CD14-positive monocyte (primary cell): ENCODE results near the gene PLK1. TPM values are rescaled to one million over a fixed set of nuclear protein-coding genes. Genes with fewer than 3 reads are reported as not detected.

Experiments used
- DNase-seq, 3 donors: peaks; one replicate each; pipeline ENCODE4 v3.0.0-alpha.2; 2011 to 2022
- H2AFZ ChIP-seq: 2 replicates; pipeline ENCODE4 v1.6.0; 2012; ENCODE audit warnings: mild to moderate bottlenecking, low read depth, low read length, inconsistent platforms; ENCODE audit not compliant: insufficient read depth, poor library complexity, severe bottlenecking
- H3K27ac ChIP-seq, 2 donors: 1 replicate in 1 of 2; 2 replicates in 1 of 2; pipeline ENCODE4 v1.5.1; 2012 to 2013; ENCODE audit warnings: low read length in 2 of 2, control low read depth in 1 of 2, inconsistent platforms in 1 of 2, low read depth in 1 of 2, mild to moderate bottlenecking in 1 of 2
- H3K27me3 ChIP-seq, 2 donors: one replicate each; pipeline versions ENCODE4 v1.6.0 to v1.6.1; 2011 to 2013; ENCODE audit warnings: low read length in 2 of 2; ENCODE audit not compliant: control insufficient read depth in 2 of 2, insufficient read depth in 2 of 2
- H3K36me3 ChIP-seq, 2 donors: replicated peaks in 1 of 2; 1 replicate in 1 of 2; 2 replicates in 1 of 2; pipeline versions ENCODE4 v1.5.1 to v1.6.1; 2012 to 2013; ENCODE audit warnings: low read length in 2 of 2, control low read depth in 1 of 2, inconsistent platforms in 1 of 2, mild to moderate bottlenecking in 1 of 2; ENCODE audit not compliant: insufficient read depth in 2 of 2, control insufficient read depth in 1 of 2
- H3K4me1 ChIP-seq, 2 donors: 1 replicate in 1 of 2; 2 replicates in 1 of 2; pipeline versions ENCODE4 v1.5.1 to v1.6.1; 2012 to 2013; ENCODE audit warnings: low read length in 2 of 2, control low read depth in 1 of 2, inconsistent platforms in 1 of 2, mild to moderate bottlenecking in 1 of 2, moderate library complexity in 1 of 2; ENCODE audit not compliant: insufficient read depth in 2 of 2, control insufficient read depth in 1 of 2
- H3K4me2 ChIP-seq: replicated peaks from 2 replicates; pipeline ENCODE3; 2012; ENCODE audit warnings: low read length, moderate library complexity, mild to moderate bottlenecking; ENCODE audit not compliant: poor library complexity, severe bottlenecking; ENCODE audit errors: extremely low read depth
- H3K4me3 ChIP-seq, 3 experiments: fragments of 200-600 bp in 1 of 3; sonication (generic) in 1 of 3; replicated peaks in 1 of 3; 1 replicate in 2 of 3; 2 replicates in 1 of 3; pipeline ENCODE4 v1.5.1; 2011 to 2013; ENCODE audit warnings: low read length in 3 of 3, mild to moderate bottlenecking in 3 of 3, control low read depth in 2 of 3, low read depth in 2 of 3, inconsistent platforms in 1 of 3, moderate library complexity in 1 of 3
- H3K79me2 ChIP-seq: 2 replicates; pipeline ENCODE4 v1.6.0; 2012; ENCODE audit warnings: mild to moderate bottlenecking, control low read depth, inconsistent platforms, low read length, moderate library complexity; ENCODE audit not compliant: insufficient read depth
- H3K9ac ChIP-seq: 2 replicates; pipeline ENCODE4 v1.6.0; 2017; ENCODE audit warnings: low read length, mild to moderate bottlenecking; ENCODE audit not compliant: insufficient read depth, poor library complexity, severe bottlenecking
- H3K9me3 ChIP-seq, 2 donors: replicated peaks in 1 of 2; 1 replicate in 1 of 2; 2 replicates in 1 of 2; pipeline versions ENCODE4 v1.5.1 to v1.6.1; 2012 to 2013; ENCODE audit warnings: low read length in 2 of 2, control low read depth in 1 of 2; ENCODE audit not compliant: control insufficient read depth in 1 of 2, insufficient read depth in 1 of 2
- H4K20me1 ChIP-seq: 2 replicates; pipeline ENCODE4 v1.6.0; 2012; ENCODE audit warnings: mild to moderate bottlenecking, low read length, control low read depth, moderate library complexity; ENCODE audit not compliant: insufficient read depth
- H3K27ac Mint-ChIP-seq, 7 donors: one replicate each; pipeline ENCODE4 v1.8.0; 2020; ENCODE audit warnings: mild to moderate bottlenecking in 7 of 7, mixed read lengths in 7 of 7, moderate library complexity in 6 of 7, inconsistent platforms in 2 of 7
- H3K27me3 Mint-ChIP-seq, 3 donors: one replicate each; pipeline ENCODE4 v1.8.0; 2021 to 2022; ENCODE audit warnings: low read depth in 3 of 3, mild to moderate bottlenecking in 3 of 3, mixed read lengths in 3 of 3, moderate library complexity in 3 of 3, inconsistent platforms in 1 of 3
- H3K36me3 Mint-ChIP-seq, 2 donors: one replicate each; pipeline ENCODE4 v1.8.0; 2020; ENCODE audit warnings: mixed read lengths in 2 of 2, inconsistent platforms in 1 of 2, mild to moderate bottlenecking in 1 of 2
- H3K4me1 Mint-ChIP-seq: one replicate; pipeline ENCODE4 v1.8.0; 2020; ENCODE audit warnings: mild to moderate bottlenecking, mixed read lengths
- H3K4me3 Mint-ChIP-seq, 2 donors: one replicate each; pipeline ENCODE4 v1.8.0; 2020; ENCODE audit warnings: mild to moderate bottlenecking in 2 of 2, mixed read lengths in 2 of 2, moderate library complexity in 1 of 2
- H3K9me3 Mint-ChIP-seq, 7 donors: one replicate each; pipeline ENCODE4 v1.8.0; 2020 to 2022; ENCODE audit warnings: mixed read lengths in 7 of 7, mild to moderate bottlenecking in 6 of 7, moderate library complexity in 6 of 7, inconsistent platforms in 2 of 7
- CTCF ChIP-seq: fragments of 200-600 bp; IDR thresholded peaks from one replicate; pipeline ENCODE4 v1.8.0; 2022; ENCODE audit warnings: antibody characterized with exemption, mild to moderate bottlenecking
- WGBS: methylation state at CpG from one replicate; pipeline ENCODE4 v1.1.5; 2013; ENCODE audit warnings: missing lambda C conversion rate; ENCODE audit not compliant: insufficient coverage; 5-methylcytosine and 5-hydroxymethylcytosine counted together
- intact Hi-C, 2 donors: fragments of 100-400 bp; cut with micrococcal nuclease; formaldehyde crosslinking; loops; one replicate each; pipeline versions ENCODE4 v1.15.0 to v1.15.1; 2023
- polyA plus RNA-seq, 3 donors: library from polyadenylated mRNA; depleted of rRNA in 1 of 3; unstranded in 2 of 3; stranded (reverse) in 1 of 3; fragments of 300-500 nt in 2 of 3; fragments of >200 nt in 1 of 3; fragmentation: Illumina TruSeq in 2 of 3; gene quantifications; 1 replicate in 2 of 3; 2 replicates in 1 of 3; pipeline ENCODE4 v1.2.3, GENCODE V29; 2012 to 2021

Gene PLK1
- polyA plus RNA-seq, 3 donors = 3.5 TPM; not detected in 2

GRCh38 chr16:23668225-23668624, 10.5 kb upstream of the PLK1 start:
- no peaks in the 10 kb centered on the region for H3K9me3 ChIP-seq
- WGBS = no CpG with 5 or more reads among the region's 1 CpG

GRCh38 chr16:23668873-23669272, 9.8 kb upstream of the PLK1 start:
- no peak overlapping the region for H3K4me3 Mint-ChIP-seq
- H3K9me3 Mint-ChIP-seq = no peaks in the 10 kb centered on the region
- no peaks in the 10 kb centered on the region for H3K79me2 ChIP-seq
- H3K36me3 Mint-ChIP-seq = peaks cover 79 to 80% of the 10 kb centered on the region in 2 donors
- H3K36me3 ChIP-seq = peaks cover 81 to 97% of the 10 kb centered on the region in 2 donors
- TF ChIP-seq CTCF = no peak
- H3K27ac ChIP-seq = no peak overlapping the region
- H3K27me3 Mint-ChIP-seq = no peaks in the 10 kb centered on the region
- H3K27me3 ChIP-seq = no peaks in the 10 kb centered on the region
- no peaks in the 10 kb centered on the region for H3K9me3 ChIP-seq
- H3K27ac Mint-ChIP-seq = no peak overlapping the region
- intact Hi-C loops = no loop called here
- H2AFZ ChIP-seq = no peak overlapping the region
- peaks cover 3% of the 10 kb centered on the region for H4K20me1 ChIP-seq
- H3K9ac ChIP-seq = no peak overlapping the region
- H3K4me3 ChIP-seq = no peak overlapping the region
- H3K4me1 ChIP-seq = no peaks in the 10 kb centered on the region
- H3K4me1 Mint-ChIP-seq = no peaks in the 10 kb centered on the region
- no peak overlapping the region for H3K4me2 ChIP-seq
- 90% methylated on average over 1 of the region's 4 CpGs for WGBS
- no peak for DNase-seq

More at GRCh38 chr16:23668225-23668624, 10.5 kb upstream of the PLK1 start:
- H3K36me3 ChIP-seq = peaks cover 84 to 97% of the 10 kb centered on the region in 2 donors
- H3K4me2 ChIP-seq = no peak overlapping the region
- H3K27ac ChIP-seq = no peak overlapping the region
- no peaks in the 10 kb centered on the region for H3K79me2 ChIP-seq
- no peak for DNase-seq
- intact Hi-C loops = no loop called here
- no peaks in the 10 kb centered on the region for H3K27me3 ChIP-seq
- H2AFZ ChIP-seq = no peak overlapping the region
- Mint-ChIP-seq H3K27ac (no peak overlapping the region), H3K27me3 (peaks cover 0 to 1% (median 0%) of the 10 kb centered on the region in 3 donors), H3K9me3 (no peaks in the 10 kb centered on the region), H3K4me1 (no peaks in the 10 kb centered on the region), H3K4me3 (no peak overlapping the region), H3K36me3 (peaks cover 83 to 85% of the 10 kb centered on the region in 2 donors)
- no peak for TF ChIP-seq CTCF
- no peaks in the 10 kb centered on the region for H3K4me1 ChIP-seq
- H3K4me3 ChIP-seq = no peak overlapping the region
- peaks cover 3% of the 10 kb centered on the region for H4K20me1 ChIP-seq
- H3K9ac ChIP-seq = no peak overlapping the region
